C4-2B (cell line): ENCODE results near the gene NOXO1.
"Not testable (repeated sequence)": the region's sequence is repeated elsewhere in the genome, so short reads cannot be mapped to it uniquely, and the experiment has no call there.

Experiments
- H3K27ac ChIP-seq: fragments of 450-650 bp; 2 replicates; pipeline ENCODE4 v1.5.1; 2017
- ZFX ChIP-seq: fragments of 450-650 bp; IDR thresholded peaks from 2 replicates; pipeline ENCODE4 v1.6.1; 2017
- TF ChIP-seq, protein P1 (sequence below): fragments of 450-650 bp; conservative IDR thresholded peaks from 2 replicates; pipeline ENCODE4 v1.5.1; 2017; ENCODE audit warnings: mild to moderate bottlenecking

Gene NOXO1

DNA sequence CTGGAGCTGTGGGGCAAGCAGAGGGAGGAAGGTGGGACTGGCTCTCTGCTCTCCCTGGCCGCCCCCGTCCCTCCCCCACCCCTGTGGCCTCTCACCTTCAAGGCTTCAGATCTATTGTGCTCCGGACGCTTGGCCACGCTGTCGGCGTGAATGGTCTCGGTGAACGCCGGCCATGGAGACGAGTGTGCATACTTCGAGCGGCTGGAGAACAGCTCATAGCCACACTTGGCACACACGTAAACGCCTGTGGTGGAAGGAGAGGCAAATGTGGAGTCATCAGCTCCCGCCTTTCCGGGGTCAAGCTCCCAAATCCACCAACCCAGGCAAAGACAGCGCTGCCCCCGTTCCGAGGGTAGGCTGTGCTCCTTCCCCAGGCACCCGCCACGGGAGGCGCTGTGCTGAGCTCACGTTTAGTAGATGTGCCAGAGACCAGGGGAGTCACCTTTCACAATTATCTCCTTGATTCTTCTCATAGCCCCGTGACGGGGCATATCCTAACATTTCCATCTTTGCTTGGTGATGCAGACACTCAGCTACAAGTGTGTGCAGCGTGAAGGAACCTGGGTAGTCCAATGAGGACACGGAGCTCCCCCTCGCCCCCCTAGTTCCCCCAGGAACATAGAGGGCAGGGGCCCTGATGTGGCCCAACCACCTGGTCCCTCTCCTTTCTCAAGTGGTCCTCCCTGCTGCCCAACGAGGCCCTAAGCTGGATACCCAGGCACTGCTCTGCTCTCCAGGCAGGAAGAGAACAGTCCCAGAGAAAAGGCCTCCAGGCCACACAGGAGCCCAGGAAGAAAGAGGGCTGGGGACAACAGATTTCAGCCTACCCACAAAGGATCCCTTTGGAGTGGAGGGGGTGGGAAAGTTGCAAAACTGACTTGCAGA lies 39.9 kb downstream of the NOXO1 start:
- TF ChIP-seq, protein P1, sequence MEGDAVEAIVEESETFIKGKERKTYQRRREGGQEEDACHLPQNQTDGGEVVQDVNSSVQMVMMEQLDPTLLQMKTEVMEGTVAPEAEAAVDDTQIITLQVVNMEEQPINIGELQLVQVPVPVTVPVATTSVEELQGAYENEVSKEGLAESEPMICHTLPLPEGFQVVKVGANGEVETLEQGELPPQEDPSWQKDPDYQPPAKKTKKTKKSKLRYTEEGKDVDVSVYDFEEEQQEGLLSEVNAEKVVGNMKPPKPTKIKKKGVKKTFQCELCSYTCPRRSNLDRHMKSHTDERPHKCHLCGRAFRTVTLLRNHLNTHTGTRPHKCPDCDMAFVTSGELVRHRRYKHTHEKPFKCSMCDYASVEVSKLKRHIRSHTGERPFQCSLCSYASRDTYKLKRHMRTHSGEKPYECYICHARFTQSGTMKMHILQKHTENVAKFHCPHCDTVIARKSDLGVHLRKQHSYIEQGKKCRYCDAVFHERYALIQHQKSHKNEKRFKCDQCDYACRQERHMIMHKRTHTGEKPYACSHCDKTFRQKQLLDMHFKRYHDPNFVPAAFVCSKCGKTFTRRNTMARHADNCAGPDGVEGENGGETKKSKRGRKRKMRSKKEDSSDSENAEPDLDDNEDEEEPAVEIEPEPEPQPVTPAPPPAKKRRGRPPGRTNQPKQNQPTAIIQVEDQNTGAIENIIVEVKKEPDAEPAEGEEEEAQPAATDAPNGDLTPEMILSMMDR = no peak
- TF ChIP-seq ZFX = no peak
- peak overlapping the region; percentile 85 for H3K27ac ChIP-seq

DNA sequence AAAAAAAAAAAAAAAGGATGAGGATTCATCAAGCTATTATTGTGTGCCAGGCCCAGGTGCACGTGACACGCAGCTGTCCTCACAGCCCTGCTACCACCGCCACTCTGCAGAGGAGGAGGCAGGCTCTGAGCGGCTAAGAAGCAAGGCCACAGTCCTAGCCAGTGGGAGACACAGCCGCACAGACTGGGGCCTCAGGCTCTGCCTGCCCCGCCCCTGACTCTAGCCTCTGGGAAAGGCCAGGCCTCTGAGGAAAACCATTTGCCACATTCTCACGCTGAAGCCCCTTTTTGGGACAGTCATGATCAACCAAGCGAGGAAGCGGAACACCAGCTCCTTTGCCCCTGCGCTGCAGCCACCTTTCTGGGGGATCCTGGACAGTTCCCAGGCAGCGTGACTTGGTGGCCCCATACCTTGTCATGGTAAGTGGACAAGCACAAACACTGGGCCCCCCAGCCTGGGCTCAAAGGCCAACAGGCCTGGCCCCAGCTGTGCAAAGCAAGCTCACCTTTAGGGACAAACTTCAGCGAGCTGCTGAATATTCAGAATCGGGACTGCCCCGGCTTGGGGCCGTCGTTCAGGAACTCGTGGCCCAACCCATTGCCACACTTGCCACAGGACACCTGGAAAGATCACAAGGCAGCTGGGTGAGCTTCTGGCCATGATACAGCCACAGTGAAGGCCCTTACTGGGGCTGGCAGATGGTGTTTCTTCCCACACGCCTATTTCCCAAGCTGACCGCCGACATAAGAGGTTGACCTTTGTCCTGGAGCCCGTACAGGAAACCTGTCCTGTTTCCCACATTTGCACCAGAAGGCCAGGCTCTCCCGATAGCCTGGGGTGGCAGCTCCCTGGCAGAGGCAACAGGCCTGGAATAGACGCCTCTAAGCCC lies 40.8 kb downstream of the NOXO1 start:
- TF ChIP-seq, protein P1 = no peak
- TF ChIP-seq ZFX = no peak
- no peak overlapping the region for H3K27ac ChIP-seq

DNA sequence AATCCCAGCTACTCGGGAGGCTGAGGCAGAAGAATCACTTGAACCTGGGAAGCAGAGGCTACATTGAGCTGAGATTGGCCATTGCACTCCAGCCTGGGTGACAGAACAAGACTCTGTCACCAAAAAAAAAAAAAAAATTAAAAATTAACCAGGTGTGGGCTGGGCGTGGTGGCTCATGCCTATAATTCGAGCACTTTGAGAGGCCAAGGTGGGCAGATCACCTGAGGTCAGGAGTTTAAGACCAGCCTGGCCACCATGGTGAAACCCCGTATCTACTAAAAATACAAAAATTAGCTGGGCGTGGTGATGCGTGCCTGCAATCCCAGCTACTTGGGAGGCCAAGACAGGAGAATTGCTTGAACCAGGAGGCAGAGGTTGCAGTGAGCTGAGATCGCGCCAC lies 41.4 kb downstream of the NOXO1 start:
- not testable (repeated sequence) for H3K27ac ChIP-seq

DNA sequence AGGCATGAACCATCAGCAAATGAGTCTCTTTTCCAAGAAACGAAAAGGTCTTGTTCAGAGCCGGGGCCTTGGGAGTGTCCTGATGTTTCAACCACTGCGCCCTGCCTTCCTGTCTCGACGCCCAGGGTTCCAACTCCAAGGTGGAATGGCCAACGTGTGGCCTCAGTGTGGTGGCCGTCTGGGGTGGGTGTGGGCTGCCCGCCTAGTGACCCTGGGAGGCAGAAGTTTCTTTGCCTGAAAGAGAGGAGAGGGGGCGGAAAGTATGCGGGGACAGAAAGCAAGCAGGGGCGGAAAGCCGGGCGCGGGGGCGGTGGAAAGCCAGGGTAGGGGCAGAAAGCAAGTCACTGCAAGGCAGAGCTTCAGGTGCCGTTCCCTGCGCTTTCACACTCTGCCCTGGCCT lies 42.4 kb downstream of the NOXO1 start:
- no peak overlapping the region for H3K27ac ChIP-seq
- TF ChIP-seq ZFX = no peak
- TF ChIP-seq, protein P1 = no peak

DNA sequence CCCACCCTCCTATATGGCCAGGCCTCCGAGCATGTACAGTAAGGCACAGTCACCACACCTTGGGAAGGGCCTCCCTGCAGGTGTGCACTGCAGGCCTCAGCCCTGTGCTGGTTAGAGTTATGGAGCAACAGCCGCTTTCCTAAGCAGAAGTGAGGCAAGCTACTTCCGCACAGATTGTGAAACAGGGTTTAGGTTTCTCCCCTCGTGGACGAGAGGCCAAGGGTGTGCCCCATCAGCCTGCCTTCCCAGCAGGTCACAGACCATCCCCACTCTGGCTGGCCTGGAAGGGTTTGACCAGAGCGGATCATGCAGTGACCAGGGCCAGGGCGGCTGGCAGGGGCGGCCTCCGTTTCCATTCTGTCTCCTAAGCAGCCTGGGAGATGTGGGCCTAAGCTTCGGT lies 43.0 kb downstream of the NOXO1 start:
- H3K27ac ChIP-seq = no peak overlapping the region
- TF ChIP-seq, protein P1 = no peak
- TF ChIP-seq ZFX = no peak

DNA sequence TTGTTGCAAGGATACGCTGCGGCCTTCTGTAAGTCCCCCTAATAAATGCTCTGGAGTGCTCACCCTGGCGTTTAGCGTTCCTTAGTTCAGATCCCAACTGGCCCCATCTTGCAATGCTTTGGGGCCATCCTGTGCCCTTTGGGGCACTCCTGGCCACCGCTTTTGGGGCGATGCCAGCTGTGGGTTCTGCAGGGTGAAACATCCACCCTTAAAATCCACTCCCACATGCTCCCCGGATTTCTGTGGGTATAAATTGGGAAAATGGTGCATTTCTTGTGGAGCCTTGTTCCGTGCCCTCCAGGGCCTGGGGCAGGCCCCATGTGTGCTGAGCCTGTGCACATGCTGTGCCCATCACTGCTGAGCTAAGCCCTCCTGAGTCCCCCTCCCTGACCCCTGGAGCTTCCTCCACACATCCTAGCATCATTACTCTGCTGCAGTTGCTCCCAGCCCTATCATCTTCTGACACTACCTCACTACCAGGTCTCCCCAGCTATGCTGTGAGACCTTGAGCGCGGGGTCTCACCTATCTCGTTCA lies 44.3 kb downstream of the NOXO1 start:
- no peak for TF ChIP-seq ZFX
- TF ChIP-seq, protein P1 = no peak
- no peak overlapping the region for H3K27ac ChIP-seq

DNA sequence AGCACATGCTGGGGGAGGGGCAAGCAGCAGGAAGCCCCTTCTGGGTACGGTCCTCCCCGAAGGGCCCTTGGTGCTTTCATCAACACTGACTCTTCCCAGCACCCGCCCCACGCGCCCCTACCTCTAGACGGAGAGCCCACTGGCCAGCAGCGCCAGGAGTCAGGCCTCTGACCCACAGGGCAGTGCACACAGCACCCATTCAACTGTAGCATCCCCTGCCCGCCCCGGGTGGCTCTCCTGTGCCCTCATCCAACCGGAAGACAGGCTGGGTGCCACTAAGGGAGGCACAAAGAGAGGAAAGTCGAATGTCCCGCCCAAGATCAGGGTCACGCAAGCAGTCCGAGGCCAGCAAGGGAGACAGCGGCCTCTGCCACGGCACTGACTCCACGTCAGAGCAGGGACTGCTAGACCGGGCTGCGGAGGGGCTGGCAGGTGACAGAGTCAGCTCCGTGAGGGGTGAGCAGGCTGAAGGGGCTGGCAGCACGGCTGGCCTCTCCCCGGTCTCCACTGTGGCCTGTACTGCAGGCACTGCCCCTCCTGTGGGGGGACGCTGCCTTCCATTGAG lies 48.1 kb downstream of the NOXO1 start:
- no peak overlapping the region for H3K27ac ChIP-seq
- TF ChIP-seq ZFX = no peak
- TF ChIP-seq, protein P1 = no peak
